OCI-M2 (cell line): ENCODE measurements around the gene C1orf174.
A peak's percentile ranks its signal among the peaks of the same experiment; 100 is the strongest.

Experiments
- DNase-seq: peaks from one replicate; lab custom pipeline; 2025; ENCODE audit not compliant: unreplicated experiment; lab: John Stamatoyannopoulos, UW

The C1orf174 gene

DNA sequence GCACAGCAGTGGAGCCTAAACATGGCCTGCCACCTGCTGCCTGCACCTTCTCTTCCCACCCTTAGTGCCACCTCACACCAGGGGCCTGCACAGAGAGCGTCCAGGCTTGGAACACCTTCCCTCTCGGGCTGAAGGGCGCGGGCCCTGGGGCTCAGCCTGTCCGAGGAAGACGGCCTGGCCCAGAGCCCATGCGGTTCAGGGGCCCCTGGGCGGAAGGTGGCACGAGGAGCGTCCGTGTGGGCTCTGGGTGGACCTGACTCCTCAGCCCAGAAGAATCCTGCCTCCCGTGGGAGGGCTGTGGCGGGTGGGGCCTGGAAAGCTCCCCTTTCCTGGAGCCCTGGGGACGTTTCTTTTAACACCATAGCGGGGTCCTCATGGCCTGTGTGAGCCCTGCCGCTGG is 23.4 kb downstream of the C1orf174 start:
- no peak for DNase-seq

DNA sequence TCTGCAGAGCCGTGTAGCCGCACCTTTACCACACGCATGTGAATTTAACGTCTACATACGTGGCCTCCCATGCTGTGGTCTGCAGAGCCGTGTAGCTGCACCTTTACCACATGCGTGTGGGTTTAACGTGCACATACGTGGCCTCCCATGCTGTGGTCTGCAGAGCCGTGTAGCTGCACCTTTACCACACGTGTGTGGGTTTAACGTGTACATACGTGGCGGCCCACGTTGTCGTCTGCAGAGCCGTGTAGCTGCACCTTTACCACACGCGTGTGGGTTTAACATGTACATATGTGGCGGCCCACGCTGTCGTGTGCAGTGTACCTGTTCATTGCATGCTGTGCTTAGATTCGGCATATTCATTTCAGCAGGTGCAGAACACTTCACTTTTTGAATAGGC is 25.3 kb downstream of the C1orf174 start:
- no peak for DNase-seq

- DNase-seq = no peak
Observed at GRCh38 chr1:3872546-3872945, 27.5 kb downstream of the C1orf174 start.

DNA sequence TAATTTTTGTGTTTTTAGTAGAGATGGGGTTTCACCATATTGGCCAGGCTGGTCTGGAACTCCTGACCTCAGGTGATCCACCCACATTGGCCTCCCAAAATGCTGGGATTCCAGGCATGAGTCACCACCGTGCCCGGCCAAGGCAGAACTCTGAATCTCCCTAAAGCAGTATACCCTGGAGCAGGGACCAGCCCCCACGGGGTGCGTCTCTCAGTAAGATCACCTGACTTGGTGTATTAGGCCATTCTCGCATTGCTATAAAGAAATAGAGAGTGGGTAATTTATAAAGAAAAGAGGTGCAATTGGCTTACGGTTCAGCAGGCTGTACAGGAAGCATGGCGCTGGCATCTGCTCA is 28.6 kb downstream of the C1orf174 start:
- DNase-seq = no peak

DNA sequence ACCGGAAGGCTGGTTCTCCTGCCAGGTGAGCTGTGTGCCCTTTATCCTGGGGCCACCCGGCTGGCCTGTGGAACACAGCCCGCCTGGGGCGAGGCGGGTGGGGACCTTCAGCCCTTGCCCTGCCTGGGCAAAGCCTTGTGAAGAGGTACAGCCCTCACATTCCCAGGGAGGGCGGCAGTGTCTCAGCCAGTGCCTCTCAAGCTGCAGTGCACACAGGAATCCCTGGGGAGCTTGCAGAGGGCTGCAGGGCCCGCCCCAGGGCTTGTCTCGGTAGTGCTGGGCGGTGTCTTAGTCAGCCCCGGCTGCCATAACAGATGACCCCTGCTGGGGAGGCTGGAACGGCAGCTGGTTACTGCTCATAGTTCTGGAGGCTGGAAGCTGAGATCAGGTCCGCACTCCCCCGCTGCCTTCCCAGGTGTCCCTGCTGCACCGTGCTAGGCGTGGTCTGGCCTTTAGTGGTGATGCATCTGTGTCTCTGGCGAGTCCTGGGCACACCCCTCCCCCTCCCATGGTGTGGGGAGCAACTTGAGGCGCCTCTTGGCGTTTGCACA is 30.2 kb downstream of the C1orf174 start:
- no peak for DNase-seq

DNA sequence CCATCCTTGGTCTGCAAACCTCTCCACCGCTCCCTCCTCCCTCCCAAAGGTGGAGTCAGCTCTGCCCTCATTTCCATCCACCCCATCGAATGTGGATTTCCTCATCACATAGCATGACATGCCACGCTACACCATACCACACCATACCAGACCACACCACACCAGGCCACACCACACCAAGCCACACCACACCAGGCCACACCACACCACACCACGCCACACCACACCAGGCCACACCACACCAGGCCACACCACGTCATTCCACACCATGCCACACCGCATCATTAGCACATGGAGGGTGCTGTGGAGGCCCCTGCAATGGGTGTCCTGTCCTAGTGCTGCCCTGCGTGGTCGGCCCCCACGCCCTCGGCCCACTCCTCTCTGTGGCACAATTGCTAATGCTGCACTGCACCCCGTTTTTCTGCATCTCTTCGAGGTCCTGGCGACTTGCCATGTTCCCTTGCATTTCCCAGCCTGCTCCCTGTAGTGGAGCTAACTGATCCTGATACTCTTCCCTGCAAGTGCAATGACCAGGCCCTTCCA is 31.5 kb downstream of the C1orf174 start:
- DNase-seq = no peak

DNA sequence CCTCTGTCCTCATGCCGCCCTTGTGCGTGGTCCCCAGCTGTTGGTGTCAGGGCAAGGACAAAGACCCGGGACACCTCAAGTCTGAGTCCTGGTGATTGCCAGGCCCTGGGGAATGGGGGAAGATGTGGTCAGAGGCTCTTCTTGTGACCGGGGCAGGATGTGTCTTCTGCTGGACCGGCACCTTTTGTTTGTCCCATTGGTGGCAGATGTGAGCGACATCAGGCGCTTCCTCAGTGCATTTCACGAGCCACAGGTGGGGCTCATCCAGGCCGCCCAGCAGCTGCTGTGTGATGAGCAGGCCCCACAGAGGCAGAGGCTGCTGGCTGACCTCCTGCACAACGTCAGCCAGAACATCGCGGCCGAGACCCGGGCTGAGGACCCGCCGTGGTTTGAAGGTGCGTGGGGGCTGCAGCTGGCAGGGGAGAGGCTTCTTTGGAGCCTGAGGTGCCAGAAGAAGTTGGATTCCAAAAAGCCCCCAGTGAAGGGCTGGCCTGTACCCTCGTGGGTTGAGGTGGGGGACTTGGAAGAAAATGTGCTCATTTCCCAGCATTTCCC is 34.4 kb downstream of the C1orf174 start:
- no peak for DNase-seq

DNA sequence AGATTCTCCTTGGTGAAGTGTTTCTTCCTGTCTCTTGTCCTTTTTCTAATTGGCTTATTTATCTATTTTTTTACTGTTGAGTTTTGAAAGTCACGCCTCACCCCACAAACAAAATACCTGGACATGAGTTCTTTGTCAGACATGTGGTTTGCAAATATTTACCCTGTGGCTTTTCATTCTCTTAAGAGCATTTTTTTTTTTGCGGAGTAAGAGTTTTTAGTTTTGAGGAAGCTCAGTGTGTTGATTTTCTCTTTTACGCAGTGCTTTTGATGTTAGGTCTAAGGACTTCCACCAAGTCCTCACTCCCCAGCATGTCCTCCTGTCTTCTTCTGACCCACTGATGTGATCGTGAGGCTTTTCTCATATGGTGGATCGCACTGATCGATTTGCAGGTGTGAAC is 35.2 kb downstream of the C1orf174 start:
- DNase-seq = no peak

- DNase-seq = no peak
Observed at GRCh38 chr1:3863231-3863935, 36.7 kb downstream of the C1orf174 start.

GRCh38 chr1:3858231-3858981 is 41.7 kb downstream of the C1orf174 start:
- DNase-seq = no peak

DNA sequence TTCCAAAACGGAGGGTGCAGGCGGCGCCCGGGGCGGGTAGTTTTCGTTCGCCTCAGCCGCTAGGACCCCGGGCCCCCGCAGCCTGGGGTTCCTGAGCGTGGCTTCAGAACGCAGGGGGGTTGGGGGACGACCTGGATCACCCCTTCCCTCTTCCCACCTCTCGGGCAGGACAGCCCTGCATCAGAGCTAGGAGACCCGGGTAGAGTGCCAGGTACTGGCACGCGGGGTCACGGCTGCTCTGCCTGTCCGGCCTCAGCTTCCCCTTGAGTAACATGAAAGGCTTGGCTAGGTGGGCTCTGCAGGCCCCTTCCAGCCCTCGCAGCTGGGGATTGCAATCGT is 42.3 kb downstream of the C1orf174 start:
- DNase-seq = no peak

- peak; percentile 27 for DNase-seq
Observed at GRCh38 chr1:3856923-3857790, 42.9 kb downstream of the C1orf174 start, which contains the start of the genes CEP104 and DFFB. Gene CEP104 (minus strand): TSS chr1:3857211. CDS start chr1:3852407, 4,804 bp downstream. Gene DFFB (plus strand): TSS chr1:3857476. CDS start chr1:3857604, 128 bp downstream.

DNA sequence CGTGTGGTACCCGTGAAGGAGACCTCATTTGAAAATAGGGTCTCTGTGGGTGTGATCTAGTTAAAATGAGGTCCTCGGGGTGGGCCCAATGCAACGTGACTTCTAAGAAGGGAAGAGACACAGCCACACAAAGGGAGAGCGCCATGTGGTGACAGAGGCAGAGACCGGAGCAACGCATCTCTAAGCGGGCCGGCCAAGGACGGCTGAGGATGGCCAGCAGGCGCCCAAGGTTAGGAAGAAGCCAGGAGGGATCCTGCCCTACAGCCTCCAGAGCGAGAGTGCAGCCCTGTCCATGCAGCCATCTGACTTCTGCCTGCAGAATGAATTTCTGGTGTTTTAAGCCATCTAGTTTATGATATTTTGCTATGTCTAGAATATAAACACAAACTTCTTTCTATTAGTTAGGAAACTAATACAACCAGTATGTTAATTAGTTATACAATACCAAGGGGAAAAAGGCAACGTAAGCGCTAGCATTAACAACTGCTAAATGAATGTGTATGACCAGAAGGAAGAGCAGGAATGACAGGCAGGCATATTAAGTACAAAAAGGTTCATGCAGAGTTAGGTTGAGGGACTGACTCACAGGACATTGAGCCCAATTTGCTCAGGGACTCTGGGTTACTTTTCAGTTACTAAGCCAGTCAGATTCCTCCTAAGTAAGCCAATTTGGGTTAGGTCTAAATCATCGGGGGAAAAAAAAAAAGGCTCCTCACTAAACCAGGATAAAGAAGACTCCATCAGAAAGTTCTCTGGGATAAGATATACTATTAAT is 47.2 kb downstream of the C1orf174 start:
- no peak for DNase-seq

DNA sequence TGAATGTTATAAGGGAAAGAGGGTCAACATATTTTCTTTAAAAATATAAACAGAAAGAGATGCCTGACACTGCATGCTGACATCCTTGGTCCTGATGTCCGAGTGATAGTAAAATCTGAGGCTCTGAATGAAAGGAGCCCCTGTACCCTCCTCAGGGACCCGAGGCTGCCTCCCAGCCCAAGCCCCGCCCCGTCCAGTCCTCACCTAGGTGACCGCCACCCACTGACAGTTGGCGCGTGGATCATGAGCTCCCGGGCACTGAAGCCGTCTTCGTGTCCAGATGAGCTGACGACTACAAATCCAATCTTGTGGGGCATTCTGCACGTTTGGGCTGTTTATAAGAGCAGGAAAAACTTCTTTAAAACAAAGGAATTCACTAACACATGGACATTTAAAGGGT is 48.0 kb downstream of the C1orf174 start:
- DNase-seq = no peak

DNA sequence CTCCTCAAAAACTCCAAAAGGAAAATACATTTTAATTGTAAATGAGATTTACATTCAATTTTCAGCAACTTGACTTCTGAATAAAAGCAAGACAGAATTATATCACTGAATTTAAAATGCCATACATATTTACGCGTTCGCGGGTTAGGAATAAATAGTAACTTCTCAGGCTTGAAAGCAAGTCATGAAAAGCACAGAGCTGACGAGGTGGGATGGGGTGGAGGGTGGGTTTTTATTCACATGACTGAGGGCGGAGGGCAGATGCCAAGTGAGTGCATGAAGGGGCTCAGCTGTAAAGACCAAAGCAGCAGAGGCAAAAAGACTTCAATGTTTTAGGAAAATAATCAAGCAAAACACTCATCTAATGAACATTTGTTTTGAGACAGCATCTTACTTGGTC is 48.8 kb downstream of the C1orf174 start:
- DNase-seq = no peak

DNA sequence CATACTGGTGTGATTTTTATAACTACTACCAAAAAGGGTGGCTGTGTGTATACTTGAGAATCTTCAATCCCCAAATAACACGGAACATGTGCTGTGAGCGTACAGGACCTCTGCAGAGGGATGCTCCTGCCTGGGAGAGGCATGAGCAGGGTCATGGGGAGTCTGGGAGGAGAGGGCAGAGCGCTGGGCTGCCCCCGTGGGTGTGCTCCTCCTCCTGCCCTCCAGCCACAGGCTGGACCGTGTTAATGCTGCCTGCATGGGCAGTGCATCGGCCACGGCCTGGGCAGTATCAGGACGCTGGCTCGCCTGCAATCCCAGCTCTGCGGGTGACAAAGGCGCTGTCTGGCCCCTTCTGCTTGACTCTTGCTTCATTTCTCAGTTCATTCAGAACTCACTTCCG is 49.2 kb downstream of the C1orf174 start:
- DNase-seq = no peak

- no peak for DNase-seq
Observed at GRCh38 chr1:3847081-3847480, 53.0 kb downstream of the C1orf174 start.

GRCh38 chr1:3846541-3846940 is 53.5 kb downstream of the C1orf174 start:
- DNase-seq = no peak

GRCh38 chr1:3842912-3843311 is 57.2 kb downstream of the C1orf174 start:
- no peak for DNase-seq

- no peak for DNase-seq
Observed at GRCh38 chr1:3841491-3841890, 58.6 kb downstream of the C1orf174 start.
